GM12892 (cell line): ENCODE results near the gene LZTS2.

Experiments
- POLR2A ChIP-seq: IDR thresholded peaks from 2 replicates; pipeline ENCODE4 v1.6.1; 2011; ENCODE audit warnings: low read depth, low read length, control low read depth
- POLR2AphosphoS5 ChIP-seq: IDR thresholded peaks from 2 replicates; pipeline ENCODE4 v1.6.1; 2011; ENCODE audit warnings: low read depth, low read length, control low read depth
- TAF1 ChIP-seq: IDR thresholded peaks from 2 replicates; pipeline ENCODE4 v1.6.1; 2011; ENCODE audit warnings: low read depth, mild to moderate bottlenecking, control low read depth, low read length, borderline replicate concordance

DNA sequence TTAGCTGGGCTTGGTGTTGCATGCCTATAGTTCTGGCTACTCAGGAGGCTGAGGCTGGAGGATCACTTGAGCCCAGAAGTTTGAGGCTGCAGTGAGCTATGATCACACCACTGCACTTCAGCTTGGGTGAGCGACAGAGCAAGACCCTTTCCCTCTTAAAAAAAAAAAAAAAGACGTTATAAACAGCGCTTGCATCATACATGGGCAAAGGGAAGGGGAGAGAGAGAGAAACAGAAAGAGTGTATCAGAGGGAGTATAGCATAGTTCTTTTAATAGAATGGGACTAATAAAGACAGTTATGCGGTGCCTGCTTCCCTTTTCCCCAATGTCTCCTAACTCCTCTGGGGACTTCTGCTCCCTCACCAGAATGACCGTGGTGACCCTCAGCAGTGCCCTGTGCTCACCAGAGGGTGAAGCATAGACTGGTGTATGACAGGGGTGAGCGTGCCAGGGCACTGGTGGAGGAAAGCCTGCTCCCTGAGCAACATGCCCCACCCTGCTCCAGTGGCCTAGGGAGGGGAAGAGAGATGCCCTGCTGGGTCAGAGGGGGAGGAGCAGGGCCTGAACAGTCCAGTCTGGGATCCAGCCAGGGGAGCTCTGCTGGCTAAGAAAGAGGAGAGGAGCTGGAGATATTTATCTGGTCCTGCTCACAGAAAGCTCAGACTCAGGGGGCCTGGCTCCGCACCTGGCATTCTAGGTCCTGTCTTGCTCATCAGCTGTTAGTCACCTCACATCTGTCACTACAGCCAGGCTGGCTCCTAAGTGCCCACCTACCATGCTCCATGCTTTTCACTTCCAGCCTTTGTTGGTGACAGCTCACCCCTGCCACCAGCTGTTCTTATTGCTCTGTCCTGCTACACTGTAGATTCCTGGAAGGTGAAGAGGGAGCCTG lies 29.1 kb downstream of the LZTS2 start:
- TF ChIP-seq TAF1 (no peak), POLR2A (no peak), POLR2AphosphoS5 (no peak)
